ENCODE data around the gene PWWP2B.

PWWP2B gene

GRCh38 chr10:132461103-132461682 is 64.2 kb downstream of the PWWP2B start:
- no peak for DNase-seq

GRCh38 chr10:132461683-132462231 is 64.8 kb downstream of the PWWP2B start:
- DNase-seq = no peak

- no peak for DNase-seq
These were observed 65.7 kb downstream of the PWWP2B start for GRCh38 chr10:132462463-132463332.

- no peak for DNase-seq
These were observed 66.6 kb downstream of the PWWP2B start for GRCh38 chr10:132463333-132464255.

- DNase-seq = no peak
These were observed 67.5 kb downstream of the PWWP2B start for GRCh38 chr10:132464256-132465192.

- DNase-seq = no peak
These were observed 68.3 kb downstream of the PWWP2B start for GRCh38 chr10:132465193-132465888.

GRCh38 chr10:132465889-132466519 is 69.0 kb downstream of the PWWP2B start:
- DNase-seq = no peak

- DNase-seq = no peak
These were observed 69.8 kb downstream of the PWWP2B start for GRCh38 chr10:132466520-132467463.
